HCT116 (cell line): Measurements from ENCODE around the gene TMEM30A.

Source experiments
- POLR2A ChIP-seq: IDR thresholded peaks from 2 replicates; pipeline ENCODE4 v1.7.0; 2011; ENCODE audit warnings: borderline replicate concordance; ENCODE audit not compliant: insufficient read depth, insufficient read length; ENCODE audit errors: extremely low read depth
- POLR2AphosphoS5 ChIP-seq: IDR thresholded peaks from 2 replicates; pipeline ENCODE4 v1.6.1; 2011; ENCODE audit warnings: mild to moderate bottlenecking, low read depth, low read length, moderate library complexity

DNA sequence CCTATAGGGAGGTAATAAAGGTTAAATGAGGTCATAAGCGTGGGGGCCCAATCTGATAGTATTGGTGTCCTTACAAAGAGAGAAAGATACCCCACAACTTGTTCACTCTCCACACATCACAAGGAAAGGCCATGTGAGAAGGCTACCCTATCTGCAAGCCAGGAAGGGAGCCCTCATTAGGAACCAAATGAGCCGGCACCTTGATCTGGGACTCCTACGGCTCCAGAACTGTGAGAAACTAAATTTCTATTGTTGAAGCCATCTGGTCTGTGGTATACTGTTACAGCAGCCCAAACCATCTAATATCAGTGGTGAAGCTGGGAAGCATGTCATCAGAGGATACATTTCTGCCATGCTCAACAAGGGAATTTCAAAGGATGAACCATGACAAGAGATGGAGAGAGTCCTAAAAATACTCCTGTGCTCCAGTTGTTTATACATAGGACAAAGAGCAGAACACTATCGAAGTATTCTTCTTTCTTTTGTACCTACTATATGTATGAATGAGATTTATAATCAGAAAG lies 51.4 kb downstream of the TMEM30A start:
- no peak for TF ChIP-seq POLR2A
- no peak for TF ChIP-seq POLR2AphosphoS5
